ENCODE results near the gene SLC27A1. TPM values are rescaled to one million over a fixed set of nuclear protein-coding genes. Genes with fewer than 3 reads are reported as not detected.
A peak's percentile ranks its signal among the peaks of the same experiment; 100 is the strongest.

SLC27A1 gene
- total and polyA plus RNA-seq, 9 of the 15 experiments (the other 6 are each of a cell fraction or from before 2014, with no cell fraction given) = 0.06 to 3.0 (median 1.1) TPM

DNA sequence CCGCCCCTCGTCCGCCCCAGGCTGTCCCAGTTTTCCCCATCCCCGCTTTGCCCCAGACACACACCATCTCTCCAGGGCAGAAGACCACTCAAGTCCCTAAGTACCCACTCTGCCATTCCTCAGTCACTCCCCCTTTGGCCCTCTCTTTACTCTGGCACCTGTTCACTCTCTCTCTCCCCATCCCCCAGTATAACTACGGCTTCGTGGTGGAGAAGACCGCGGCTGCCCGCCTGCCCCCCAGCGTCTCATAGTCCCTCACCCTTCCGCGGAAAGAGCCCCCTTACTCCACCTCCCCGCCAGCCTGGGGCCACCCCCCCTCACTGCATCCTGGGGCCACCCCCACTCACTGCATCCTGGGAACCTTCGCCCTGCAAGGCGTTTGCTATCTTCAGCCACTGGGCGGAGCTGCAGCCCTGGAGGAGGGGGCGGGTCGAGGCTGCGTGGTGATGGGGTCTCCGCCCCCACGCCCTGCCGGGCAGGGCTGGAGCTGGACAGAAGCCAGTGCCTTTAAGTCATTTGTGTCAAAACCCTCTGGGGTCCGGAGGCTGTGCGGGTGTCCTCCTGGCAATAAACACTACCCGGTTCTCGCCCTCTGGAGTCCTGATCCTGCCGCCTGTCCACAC, 45.5 kb upstream of the SLC27A1 start (continued):
- no peak for TF ChIP-seq SRF (CRISPR knock-in tag; IDR thresholded peaks at IDR 0.05)
- no peak for TF ChIP-seq NCOA6 (IDR thresholded peaks at IDR 0.05)
- TF ChIP-seq ADNP (tag; IDR thresholded peaks at IDR 0.05) = no peak
- TF ChIP-seq, protein P1, sequence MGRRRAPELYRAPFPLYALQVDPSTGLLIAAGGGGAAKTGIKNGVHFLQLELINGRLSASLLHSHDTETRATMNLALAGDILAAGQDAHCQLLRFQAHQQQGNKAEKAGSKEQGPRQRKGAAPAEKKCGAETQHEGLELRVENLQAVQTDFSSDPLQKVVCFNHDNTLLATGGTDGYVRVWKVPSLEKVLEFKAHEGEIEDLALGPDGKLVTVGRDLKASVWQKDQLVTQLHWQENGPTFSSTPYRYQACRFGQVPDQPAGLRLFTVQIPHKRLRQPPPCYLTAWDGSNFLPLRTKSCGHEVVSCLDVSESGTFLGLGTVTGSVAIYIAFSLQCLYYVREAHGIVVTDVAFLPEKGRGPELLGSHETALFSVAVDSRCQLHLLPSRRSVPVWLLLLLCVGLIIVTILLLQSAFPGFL (CRISPR knock-in tag; IDR thresholded peaks at IDR 0.05) = no peak
- peak; percentile 50 to 65 for TF ChIP-seq NRF1 (conservative IDR thresholded peaks at IDR 0.05 in 1 of 2, IDR thresholded peaks at IDR 0.05 in 1 of 2)
- peak; percentile 32; the same call in 1 of the 2 replicates for TF ChIP-seq JUND (IDR thresholded peaks at IDR 0.05; ENCODE audit: borderline replicate concordance, low read depth, low read length)
- no peak; the same call in 2 of the 3 replicates for TF ChIP-seq JUND (tag; IDR thresholded peaks at IDR 0.05; ENCODE audit: borderline replicate concordance, low read depth, low read length)
- TF ChIP-seq MEIS2 (IDR thresholded peaks at IDR 0.05; ENCODE audit: partially characterized antibody) = peak; percentile 69
- TF ChIP-seq POLR2G (IDR thresholded peaks at IDR 0.05; ENCODE audit: low read depth, low read length) = peak; percentile 67
- TF ChIP-seq ZNF717 (CRISPR knock-in tag; IDR thresholded peaks at IDR 0.05) = no peak
- peak; percentile 53; the same call in 1 of the 2 replicates for TF ChIP-seq ZNF263 (CRISPR knock-in tag; IDR thresholded peaks at IDR 0.05; ENCODE audit: borderline replicate concordance)
- TF ChIP-seq, protein P2, sequence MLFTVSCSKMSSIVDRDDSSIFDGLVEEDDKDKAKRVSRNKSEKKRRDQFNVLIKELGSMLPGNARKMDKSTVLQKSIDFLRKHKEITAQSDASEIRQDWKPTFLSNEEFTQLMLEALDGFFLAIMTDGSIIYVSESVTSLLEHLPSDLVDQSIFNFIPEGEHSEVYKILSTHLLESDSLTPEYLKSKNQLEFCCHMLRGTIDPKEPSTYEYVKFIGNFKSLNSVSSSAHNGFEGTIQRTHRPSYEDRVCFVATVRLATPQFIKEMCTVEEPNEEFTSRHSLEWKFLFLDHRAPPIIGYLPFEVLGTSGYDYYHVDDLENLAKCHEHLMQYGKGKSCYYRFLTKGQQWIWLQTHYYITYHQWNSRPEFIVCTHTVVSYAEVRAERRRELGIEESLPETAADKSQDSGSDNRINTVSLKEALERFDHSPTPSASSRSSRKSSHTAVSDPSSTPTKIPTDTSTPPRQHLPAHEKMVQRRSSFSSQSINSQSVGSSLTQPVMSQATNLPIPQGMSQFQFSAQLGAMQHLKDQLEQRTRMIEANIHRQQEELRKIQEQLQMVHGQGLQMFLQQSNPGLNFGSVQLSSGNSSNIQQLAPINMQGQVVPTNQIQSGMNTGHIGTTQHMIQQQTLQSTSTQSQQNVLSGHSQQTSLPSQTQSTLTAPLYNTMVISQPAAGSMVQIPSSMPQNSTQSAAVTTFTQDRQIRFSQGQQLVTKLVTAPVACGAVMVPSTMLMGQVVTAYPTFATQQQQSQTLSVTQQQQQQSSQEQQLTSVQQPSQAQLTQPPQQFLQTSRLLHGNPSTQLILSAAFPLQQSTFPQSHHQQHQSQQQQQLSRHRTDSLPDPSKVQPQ (CRISPR knock-in tag; IDR thresholded peaks at IDR 0.05; ENCODE audit: borderline replicate concordance) = no peak
- peak in 1 of 2 experiments; percentile 52; a peak in 1 of 4 replicates for TF ChIP-seq KDM4B (IDR thresholded peaks at IDR 0.05; ENCODE audit: borderline replicate concordance in 2 of 2, low read depth in 1 of 2)
- TF ChIP-seq HNRNPH1 (optimal IDR thresholded peaks at IDR 0.05; ENCODE audit: low read depth, low read length) = no peak
- TF ChIP-seq MAFG (tag; conservative IDR thresholded peaks at IDR 0.05) = no peak
- TF ChIP-seq, protein P3, sequence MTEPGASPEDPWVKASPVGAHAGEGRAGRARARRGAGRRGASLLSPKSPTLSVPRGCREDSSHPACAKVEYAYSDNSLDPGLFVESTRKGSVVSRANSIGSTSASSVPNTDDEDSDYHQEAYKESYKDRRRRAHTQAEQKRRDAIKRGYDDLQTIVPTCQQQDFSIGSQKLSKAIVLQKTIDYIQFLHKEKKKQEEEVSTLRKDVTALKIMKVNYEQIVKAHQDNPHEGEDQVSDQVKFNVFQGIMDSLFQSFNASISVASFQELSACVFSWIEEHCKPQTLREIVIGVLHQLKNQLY (CRISPR knock-in tag; conservative IDR thresholded peaks at IDR 0.05) = no peak
